Measurements from ENCODE around the gene AP5Z1.

AP5Z1 gene

GRCh38 chr7:4766666-4767519 lies 8.5 kb upstream of the AP5Z1 start:
- no peak for DNase-seq (ENCODE audit: low read depth)
- TF ChIP-seq CTCF (IDR thresholded peaks at IDR 0.05; ENCODE audit: low read depth, low read length) = no peak
- TF ChIP-seq MAX (IDR thresholded peaks at IDR 0.05; ENCODE audit: low read depth, low read length) = no peak
- TF ChIP-seq POLR2A (IDR thresholded peaks at IDR 0.05; ENCODE audit: extremely low read depth, insufficient read length) = no peak
- TF ChIP-seq MYC (IDR thresholded peaks at IDR 0.05; ENCODE audit: low read depth, low read length) = no peak

GRCh38 chr7:4768597-4769569 lies 6.5 kb upstream of the AP5Z1 start:
- no peak for TF ChIP-seq MAX (IDR thresholded peaks at IDR 0.05; ENCODE audit: low read depth, low read length)
- no peak overlapping the region for H3K4me3 ChIP-seq (ENCODE audit: low read depth, low read length)
- DNase-seq (ENCODE audit: low read depth) = no peak

More at GRCh38 chr7:4766666-4767519, 8.5 kb upstream of the AP5Z1 start:
- H3K4me3 ChIP-seq (ENCODE audit: low read depth, low read length) = no peak overlapping the region

GRCh38 chr7:4769761-4770160 lies 5.7 kb upstream of the AP5Z1 start:
- no peak for DNase-seq (ENCODE audit: low read depth)

DNA sequence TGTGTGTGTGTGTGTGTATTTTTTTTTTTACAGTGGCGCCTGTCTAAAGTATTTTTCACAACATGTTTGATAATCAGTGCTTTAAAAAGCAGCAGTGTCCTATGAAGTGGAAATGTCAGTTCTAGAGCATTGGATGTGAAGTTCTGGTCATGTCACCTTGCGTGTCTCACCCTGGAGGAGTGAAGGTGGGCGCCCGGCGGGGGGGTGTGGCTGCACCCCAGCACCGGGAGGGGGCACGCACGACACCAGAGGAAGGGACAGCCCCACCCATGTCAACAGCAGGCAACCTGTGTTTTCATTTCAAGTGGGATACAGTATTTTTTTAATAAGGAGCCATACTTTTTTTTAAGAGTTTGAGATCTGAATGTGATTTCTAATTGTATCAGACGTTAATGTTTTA lies 4.5 kb upstream of the AP5Z1 start:
- DNase-seq (ENCODE audit: low read depth) = no peak
- H3K4me3 ChIP-seq (ENCODE audit: low read depth, low read length) = no peak overlapping the region
- TF ChIP-seq CTCF (IDR thresholded peaks at IDR 0.05; ENCODE audit: low read depth, low read length) (no peak), MAX (IDR thresholded peaks at IDR 0.05; ENCODE audit: low read depth, low read length) (no peak), MYC (IDR thresholded peaks at IDR 0.05; ENCODE audit: low read depth, low read length) (no peak), POLR2A (IDR thresholded peaks at IDR 0.05; ENCODE audit: extremely low read depth, insufficient read length) (no peak)

More at GRCh38 chr7:4769761-4770160, 5.7 kb upstream of the AP5Z1 start:
- TF ChIP-seq MAX (IDR thresholded peaks at IDR 0.05; ENCODE audit: low read depth, low read length) (no peak), MYC (IDR thresholded peaks at IDR 0.05; ENCODE audit: low read depth, low read length) (no peak), CTCF (IDR thresholded peaks at IDR 0.05; ENCODE audit: low read depth, low read length) (no peak), POLR2A (IDR thresholded peaks at IDR 0.05; ENCODE audit: extremely low read depth, insufficient read length) (no peak)
- H3K4me3 ChIP-seq (ENCODE audit: low read depth, low read length) = no peak overlapping the region

DNA sequence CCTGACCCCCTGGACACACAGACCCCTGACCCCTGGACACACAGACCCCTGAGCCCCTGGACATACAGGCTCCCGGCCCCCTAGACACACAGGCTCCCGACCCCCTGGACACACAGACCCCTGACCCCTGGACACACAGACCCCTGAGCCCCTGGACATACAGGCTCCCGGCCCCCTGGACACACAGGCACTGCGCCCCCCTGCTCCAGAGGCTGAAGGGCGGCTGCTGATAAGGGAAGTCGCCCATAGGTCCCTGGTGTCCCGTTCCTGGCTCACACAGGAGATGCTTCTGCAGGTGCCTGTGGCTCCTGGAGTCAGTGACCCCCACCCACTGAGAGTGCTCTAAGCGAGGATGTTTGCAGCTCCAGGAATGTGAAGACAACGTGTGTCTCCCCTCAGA lies 3.7 kb upstream of the AP5Z1 start:
- no peak for DNase-seq (ENCODE audit: low read depth)
- no peak overlapping the region for H3K4me3 ChIP-seq (ENCODE audit: low read depth, low read length)
- TF ChIP-seq CTCF (IDR thresholded peaks at IDR 0.05; ENCODE audit: low read depth, low read length) (no peak), MAX (IDR thresholded peaks at IDR 0.05; ENCODE audit: low read depth, low read length) (no peak), MYC (IDR thresholded peaks at IDR 0.05; ENCODE audit: low read depth, low read length) (no peak), POLR2A (IDR thresholded peaks at IDR 0.05; ENCODE audit: extremely low read depth, insufficient read length) (no peak)

All from NB4 (cell line).